Small intestine (tissue), 7 donors: ENCODE data around the gene COPG1. TPM values are rescaled to one million over a fixed set of nuclear protein-coding genes. Genes with fewer than 3 reads are reported as not detected.

Experiments
- DNase-seq, 2 donors: peaks; one replicate each; pipeline versions ENCODE4 v3.0.0 to v3.0.0-alpha.2; 2013
- FAIRE-seq: peaks from 2 replicates; lab custom pipeline; 2012; peaks lifted over from hg19 to GRCh38; lab: Jason Lieb, UNC
- H3K27ac ChIP-seq, 3 donors: one replicate each; pipeline ENCODE4 v1.5.1; 2013; ENCODE audit warnings: low read length in 2 of 3, mild to moderate bottlenecking in 2 of 3, control low read depth in 1 of 3, inconsistent platforms in 1 of 3, low read depth in 1 of 3, moderate library complexity in 1 of 3
- H3K27me3 ChIP-seq, 3 donors: one replicate each; pipeline ENCODE4 v1.6.1; 2013; ENCODE audit warnings: low read length in 3 of 3, inconsistent platforms in 1 of 3; ENCODE audit not compliant: control insufficient read depth in 3 of 3, insufficient read depth in 3 of 3
- H3K36me3 ChIP-seq, 3 donors: one replicate each; pipeline ENCODE4 v1.6.1; 2013; ENCODE audit warnings: low read length in 3 of 3, inconsistent platforms in 1 of 3, low read depth in 1 of 3, mild to moderate bottlenecking in 1 of 3, moderate library complexity in 1 of 3; ENCODE audit not compliant: control insufficient read depth in 3 of 3, insufficient read depth in 2 of 3
- H3K4me1 ChIP-seq, 3 donors: one replicate each; pipeline ENCODE4 v1.6.1; 2013; ENCODE audit warnings: low read length in 2 of 3, inconsistent platforms in 1 of 3, low read depth in 1 of 3, mild to moderate bottlenecking in 1 of 3, moderate library complexity in 1 of 3; ENCODE audit not compliant: control insufficient read depth in 3 of 3, insufficient read depth in 2 of 3
- H3K4me3 ChIP-seq, 3 donors: one replicate each; pipeline ENCODE4 v1.5.1; 2013; ENCODE audit warnings: low read length in 3 of 3, control low read depth in 1 of 3, inconsistent platforms in 1 of 3, low read depth in 1 of 3, mild to moderate bottlenecking in 1 of 3, moderate library complexity in 1 of 3
- H3K9me3 ChIP-seq, 2 donors: one replicate each; pipeline ENCODE4 v1.6.1; 2013; ENCODE audit warnings: low read depth in 1 of 2, low read length in 1 of 2; ENCODE audit not compliant: control insufficient read depth in 2 of 2, insufficient read depth in 1 of 2
- WGBS, 3 donors: extraction: QIAGEN DNeasy Blood & Tissue Kit; methylation state at CpG; one replicate each; pipeline ENCODE4 v1.1.7; 2013; 5-methylcytosine and 5-hydroxymethylcytosine counted together
- polyA plus RNA-seq, 4 donors: library from polyadenylated mRNA; stranded (reverse) in 3 of 4; unstranded in 1 of 4; fragments of 200-250 nt in 3 of 4; fragments of 120-200 nt in 1 of 4; gene quantifications; one replicate each; pipeline versions ENCODE4 v1.2.1 to v1.2.3, GENCODE V29; 2013
- donor health status: healthy with polysubstance abuse.
- donor health status: control.
- donor health status: control.
- donor health status: Bipolar disorder and iron deficiency.
- donor health status: healthy.

The COPG1 gene
- polyA plus RNA-seq, 4 donors: 112 to 145 (median 135) TPM

GRCh38 chr3:129323651-129324294 lies 74.4 kb downstream of the COPG1 start:
- H3K9me3 ChIP-seq: no peaks in the 10 kb centered on the region
- WGBS, 3 donors: 75 to 77% (median 75%) methylated on average over 11 to 12 of the region's 12 CpGs
- H3K4me1 ChIP-seq: no peaks in the 10 kb centered on the region
- FAIRE-seq (no peak), DNase-seq (no peak)
- H3K36me3 ChIP-seq: peaks cover 0 to 16% (median 0%) of the 10 kb centered on the region in 3 donors
- no peaks in the 10 kb centered on the region for H3K27me3 ChIP-seq
- no peak overlapping the region for H3K4me3 ChIP-seq
- no peak overlapping the region for H3K27ac ChIP-seq

GRCh38 chr3:129324855-129325254 lies 75.4 kb downstream of the COPG1 start:
- H3K27ac ChIP-seq: no peak overlapping the region
- no peaks in the 10 kb centered on the region for H3K4me1 ChIP-seq
- 94 to 97% (median 95%) methylated on average over 11 to 12 of the region's 12 CpGs for WGBS, 3 donors
- no peaks in the 10 kb centered on the region for H3K27me3 ChIP-seq
- no peak for DNase-seq
- no peak overlapping the region for H3K4me3 ChIP-seq
- H3K9me3 ChIP-seq: no peaks in the 10 kb centered on the region
- FAIRE-seq: no peak
- peaks cover 0 to 13% (median 0%) of the 10 kb centered on the region in 3 donors for H3K36me3 ChIP-seq

GRCh38 chr3:129325383-129325782 lies 76.0 kb downstream of the COPG1 start:
- 87 to 93% (median 89%) methylated on average over 3 of the region's 3 CpGs for WGBS, 3 donors
- FAIRE-seq: no peak
- no peak for DNase-seq
- no peak overlapping the region for H3K27ac ChIP-seq
- peaks cover 0 to 10% (median 0%) of the 10 kb centered on the region in 3 donors for H3K36me3 ChIP-seq
- H3K4me3 ChIP-seq: no peak overlapping the region
- H3K4me1 ChIP-seq: no peaks in the 10 kb centered on the region
- no peaks in the 10 kb centered on the region for H3K9me3 ChIP-seq
- no peaks in the 10 kb centered on the region for H3K27me3 ChIP-seq

- Histone ChIP-seq H3K36me3 (peaks cover 0 to 8% (median 0%) of the 10 kb centered on the region in 3 donors), H3K9me3 (no peaks in the 10 kb centered on the region), H3K4me1 (no peaks in the 10 kb centered on the region), H3K4me3 (no peak overlapping the region), H3K27me3 (peaks cover 0 to under 1% (median 0%) of the 10 kb centered on the region in 3 donors), H3K27ac (no peak overlapping the region)
- FAIRE-seq (no peak), DNase-seq (no peak)
- WGBS, 3 donors: 89 to 94% (median 91%) methylated on average over 11 to 12 of the region's 12 CpGs
Observed at GRCh38 chr3:129326138-129326537, 76.7 kb downstream of the COPG1 start.

- WGBS, 3 donors: 89 to 91% (median 90%) methylated on average over 11 of the region's 11 CpGs
- Histone ChIP-seq H3K27me3 (peaks cover 0 to 2% (median 0%) of the 10 kb centered on the region in 3 donors), H3K4me3 (no peak overlapping the region), H3K36me3 (peaks cover 0 to 8% (median 0%) of the 10 kb centered on the region in 3 donors), H3K27ac (no peak overlapping the region), H3K4me1 (no peaks in the 10 kb centered on the region), H3K9me3 (no peaks in the 10 kb centered on the region)
- no peak for FAIRE-seq
- no peak for DNase-seq
Observed at GRCh38 chr3:129326595-129326994, 77.2 kb downstream of the COPG1 start.

Other genes with a start within 250 kb of the COPG1 start
- 1 to 10 TPM in 3 of 4 donors, not detected in 1; 1.6 to 3.7 (median 3.1) TPM for gene EFCC1, start 248.3 kb upstream of the COPG1 start, polyA plus RNA-seq
- gene GP9, start 188.8 kb upstream of the COPG1 start, polyA plus RNA-seq: under 1 TPM in 2 of 4 donors, not detected in 2; 0.06 to 0.18 TPM
- 10 to 100 TPM in 1 of 4 donors, 1 to 10 TPM in 3; 3.4 to 15.0 (median 6.8) TPM for gene RAB43, start 127.8 kb upstream of the COPG1 start, polyA plus RNA-seq
- 10 to 100 TPM; 11.2 to 27.7 (median 23.8) TPM for gene ISY1, start 88.5 kb upstream of the COPG1 start, polyA plus RNA-seq
- 100 to 1,000 TPM; 256 to 424 (median 325) TPM for gene CNBP, start 65.7 kb upstream of the COPG1 start, polyA plus RNA-seq
- gene HMCES, start 29.3 kb downstream of the COPG1 start, polyA plus RNA-seq: 10 to 100 TPM; 28.9 to 35.3 (median 34.5) TPM
- gene EFCAB12, start 179.0 kb downstream of the COPG1 start, polyA plus RNA-seq: under 1 TPM; 0.04 to 0.89 (median 0.47) TPM
- 10 to 100 TPM; 17.0 to 32.7 (median 22.5) TPM for gene MBD4, start 190.3 kb downstream of the COPG1 start, polyA plus RNA-seq
- gene IFT122, start 190.6 kb downstream of the COPG1 start, polyA plus RNA-seq: 10 to 100 TPM in 1 of 4 donors, 1 to 10 TPM in 3; 5.1 to 31.9 (median 9.1) TPM